ENCODE data around the gene AHSG.

GRCh38 chr3:186600896-186601295 is 12.0 kb upstream of the AHSG start:
- TF ChIP-seq CTCF (IDR thresholded peaks at IDR 0.05) (no peak), POLR2A (IDR thresholded peaks at IDR 0.05) (no peak)
